K562 (cell line): Measurements from ENCODE around the gene GZMB.

ENCODE experiments used
- HEY1 ChIP-seq: fragments of 250-450 bp; sonication (Bioruptor Pico); IDR thresholded peaks from 2 replicates; pipeline ENCODE4 v1.5.0; 2020; ENCODE audit warnings: mild to moderate bottlenecking, moderate library complexity, borderline replicate concordance
- KAT2B ChIP-seq: IDR thresholded peaks from one replicate; pipeline ENCODE4 v1.6.1; 2012; ENCODE audit warnings: low read depth, mild to moderate bottlenecking, control low read depth, inconsistent platforms, low read length, moderate library complexity
- ZNF282 ChIP-seq: sonication (generic); formaldehyde crosslinking; IDR thresholded peaks from 2 replicates; pipeline ENCODE4 v1.8.1; 2023; ENCODE audit warnings: missing genetic modification reagents
- TF ChIP-seq, protein P1 (sequence below): fragments of 250-450 bp; sonication (Bioruptor Pico); IDR thresholded peaks from 2 replicates; pipeline ENCODE4 v1.4.0; 2020; ENCODE audit warnings: mild to moderate bottlenecking, moderate library complexity
- TF ChIP-seq, protein P2 (sequence below): fragments of 250-450 bp; sonication (Bioruptor Pico); IDR thresholded peaks from 2 replicates; pipeline ENCODE4 v1.4.0; 2020; ENCODE audit warnings: mild to moderate bottlenecking, moderate library complexity, borderline replicate concordance
- TF ChIP-seq, protein P3 (sequence below), 2 experiments: fragments of 450-650 bp; formaldehyde crosslinking in 1 of 2; IDR thresholded peaks; 2 replicates each; pipeline versions ENCODE4 v1.4.0 to v1.6.1; 2014 to 2020; ENCODE audit warnings: mild to moderate bottlenecking in 2 of 2, borderline replicate concordance in 1 of 2, low read depth in 1 of 2

DNA sequence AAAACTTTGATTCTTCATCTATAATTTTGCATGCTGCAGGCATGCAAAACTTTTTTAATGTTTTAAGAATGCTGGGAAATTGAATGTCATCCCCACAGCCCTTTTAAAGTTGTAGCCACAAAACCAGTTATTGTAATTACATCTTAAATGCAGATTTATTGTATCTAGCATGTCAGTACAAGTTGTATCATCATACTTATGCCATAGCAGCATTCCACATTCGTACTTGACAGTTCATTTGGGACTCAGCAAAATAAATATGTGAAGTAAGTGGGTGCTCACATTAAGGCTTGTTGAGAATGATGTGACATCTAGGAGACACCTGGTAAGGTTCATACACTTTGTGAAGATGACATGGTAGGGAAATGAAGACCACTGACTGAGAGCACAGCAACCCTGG is 44.0 kb upstream of the GZMB start:
- TF ChIP-seq, protein P1, sequence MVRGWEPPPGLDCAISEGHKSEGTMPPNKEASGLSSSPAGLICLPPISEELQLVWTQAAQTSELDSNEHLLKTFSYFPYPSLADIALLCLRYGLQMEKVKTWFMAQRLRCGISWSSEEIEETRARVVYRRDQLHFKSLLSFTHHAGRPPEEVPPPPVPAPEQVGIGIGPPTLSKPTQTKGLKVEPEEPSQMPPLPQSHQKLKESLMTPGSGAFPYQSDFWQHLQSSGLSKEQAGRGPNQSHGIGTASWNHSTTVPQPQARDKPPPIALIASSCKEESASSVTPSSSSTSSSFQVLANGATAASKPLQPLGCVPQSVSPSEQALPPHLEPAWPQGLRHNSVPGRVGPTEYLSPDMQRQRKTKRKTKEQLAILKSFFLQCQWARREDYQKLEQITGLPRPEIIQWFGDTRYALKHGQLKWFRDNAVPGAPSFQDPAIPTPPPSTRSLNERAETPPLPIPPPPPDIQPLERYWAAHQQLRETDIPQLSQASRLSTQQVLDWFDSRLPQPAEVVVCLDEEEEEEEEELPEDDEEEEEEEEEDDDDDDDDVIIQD (CRISPR knock-in tag), result no peak
- no peak for TF ChIP-seq KAT2B
- no peak for TF ChIP-seq HEY1 (CRISPR knock-in tag)
- TF ChIP-seq, protein P2, sequence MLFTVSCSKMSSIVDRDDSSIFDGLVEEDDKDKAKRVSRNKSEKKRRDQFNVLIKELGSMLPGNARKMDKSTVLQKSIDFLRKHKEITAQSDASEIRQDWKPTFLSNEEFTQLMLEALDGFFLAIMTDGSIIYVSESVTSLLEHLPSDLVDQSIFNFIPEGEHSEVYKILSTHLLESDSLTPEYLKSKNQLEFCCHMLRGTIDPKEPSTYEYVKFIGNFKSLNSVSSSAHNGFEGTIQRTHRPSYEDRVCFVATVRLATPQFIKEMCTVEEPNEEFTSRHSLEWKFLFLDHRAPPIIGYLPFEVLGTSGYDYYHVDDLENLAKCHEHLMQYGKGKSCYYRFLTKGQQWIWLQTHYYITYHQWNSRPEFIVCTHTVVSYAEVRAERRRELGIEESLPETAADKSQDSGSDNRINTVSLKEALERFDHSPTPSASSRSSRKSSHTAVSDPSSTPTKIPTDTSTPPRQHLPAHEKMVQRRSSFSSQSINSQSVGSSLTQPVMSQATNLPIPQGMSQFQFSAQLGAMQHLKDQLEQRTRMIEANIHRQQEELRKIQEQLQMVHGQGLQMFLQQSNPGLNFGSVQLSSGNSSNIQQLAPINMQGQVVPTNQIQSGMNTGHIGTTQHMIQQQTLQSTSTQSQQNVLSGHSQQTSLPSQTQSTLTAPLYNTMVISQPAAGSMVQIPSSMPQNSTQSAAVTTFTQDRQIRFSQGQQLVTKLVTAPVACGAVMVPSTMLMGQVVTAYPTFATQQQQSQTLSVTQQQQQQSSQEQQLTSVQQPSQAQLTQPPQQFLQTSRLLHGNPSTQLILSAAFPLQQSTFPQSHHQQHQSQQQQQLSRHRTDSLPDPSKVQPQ (CRISPR knock-in tag), result no peak
- TF ChIP-seq ZNF282 (CRISPR knock-in tag), result no peak
- TF ChIP-seq, protein P3, sequence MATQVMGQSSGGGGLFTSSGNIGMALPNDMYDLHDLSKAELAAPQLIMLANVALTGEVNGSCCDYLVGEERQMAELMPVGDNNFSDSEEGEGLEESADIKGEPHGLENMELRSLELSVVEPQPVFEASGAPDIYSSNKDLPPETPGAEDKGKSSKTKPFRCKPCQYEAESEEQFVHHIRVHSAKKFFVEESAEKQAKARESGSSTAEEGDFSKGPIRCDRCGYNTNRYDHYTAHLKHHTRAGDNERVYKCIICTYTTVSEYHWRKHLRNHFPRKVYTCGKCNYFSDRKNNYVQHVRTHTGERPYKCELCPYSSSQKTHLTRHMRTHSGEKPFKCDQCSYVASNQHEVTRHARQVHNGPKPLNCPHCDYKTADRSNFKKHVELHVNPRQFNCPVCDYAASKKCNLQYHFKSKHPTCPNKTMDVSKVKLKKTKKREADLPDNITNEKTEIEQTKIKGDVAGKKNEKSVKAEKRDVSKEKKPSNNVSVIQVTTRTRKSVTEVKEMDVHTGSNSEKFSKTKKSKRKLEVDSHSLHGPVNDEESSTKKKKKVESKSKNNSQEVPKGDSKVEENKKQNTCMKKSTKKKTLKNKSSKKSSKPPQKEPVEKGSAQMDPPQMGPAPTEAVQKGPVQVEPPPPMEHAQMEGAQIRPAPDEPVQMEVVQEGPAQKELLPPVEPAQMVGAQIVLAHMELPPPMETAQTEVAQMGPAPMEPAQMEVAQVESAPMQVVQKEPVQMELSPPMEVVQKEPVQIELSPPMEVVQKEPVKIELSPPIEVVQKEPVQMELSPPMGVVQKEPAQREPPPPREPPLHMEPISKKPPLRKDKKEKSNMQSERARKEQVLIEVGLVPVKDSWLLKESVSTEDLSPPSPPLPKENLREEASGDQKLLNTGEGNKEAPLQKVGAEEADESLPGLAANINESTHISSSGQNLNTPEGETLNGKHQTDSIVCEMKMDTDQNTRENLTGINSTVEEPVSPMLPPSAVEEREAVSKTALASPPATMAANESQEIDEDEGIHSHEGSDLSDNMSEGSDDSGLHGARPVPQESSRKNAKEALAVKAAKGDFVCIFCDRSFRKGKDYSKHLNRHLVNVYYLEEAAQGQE (IDR thresholded peaks at IDR 0.05; ENCODE audit: borderline replicate concordance), result no peak
- TF ChIP-seq, protein P3 (CRISPR knock-in tag; IDR thresholded peaks at IDR 0.05; ENCODE audit: low read depth), result no peak
